Stimulated activated CD8-positive, alpha-beta memory T cell treated with anti-CD3 and anti-CD28 coated beads, Interleukin-4, amount 100 ng/mL, for 24 hours (primary cell): ENCODE data around the gene BCL2L1.
"Not testable (repeated sequence)": the region's sequence is repeated elsewhere in the genome, so short reads cannot be mapped to it uniquely, and the experiment has no call there.

Source experiments
- DNase-seq: peaks from one replicate; pipeline ENCODE4 v3.0.0-alpha.2; 2020; ENCODE audit warnings: low read depth

BCL2L1 gene

GRCh38 chr20:31722257-31723068, at the start of gene BCL2L1:
TSS of gene BCL2L1 (minus strand) at chr20:31722868. CDS start at chr20:31722218, 650 bp downstream.
- peak; percentile 78 for DNase-seq

GRCh38 chr20:31770243-31770642, 47.6 kb upstream of the BCL2L1 start:
- DNase-seq = no peak

- no peak for DNase-seq
Measured at GRCh38 chr20:31769681-31770080, 47.0 kb upstream of the BCL2L1 start.

GRCh38 chr20:31767805-31768204, 45.1 kb upstream of the BCL2L1 start:
- no peak for DNase-seq

GRCh38 chr20:31764641-31765305, 42.1 kb upstream of the BCL2L1 start:
- no peak for DNase-seq

- no peak for DNase-seq
Measured at GRCh38 chr20:31760519-31761240, 38.0 kb upstream of the BCL2L1 start.

- DNase-seq = no peak
Measured at GRCh38 chr20:31759836-31760518, 37.3 kb upstream of the BCL2L1 start.

GRCh38 chr20:31758991-31759390, 36.3 kb upstream of the BCL2L1 start:
- no peak for DNase-seq

GRCh38 chr20:31758521-31758920, 35.9 kb upstream of the BCL2L1 start:
- no peak for DNase-seq

- no peak for DNase-seq
Measured at GRCh38 chr20:31757254-31757653, 34.6 kb upstream of the BCL2L1 start.

GRCh38 chr20:31751126-31751525, 28.5 kb upstream of the BCL2L1 start:
- DNase-seq = no peak

- DNase-seq = no peak
Measured at GRCh38 chr20:31749223-31749622, 26.6 kb upstream of the BCL2L1 start.

GRCh38 chr20:31747640-31748039, 25.0 kb upstream of the BCL2L1 start:
- no peak for DNase-seq

GRCh38 chr20:31747028-31747427, 24.4 kb upstream of the BCL2L1 start:
- not testable (repeated sequence) for DNase-seq

- no peak for DNase-seq
Measured at GRCh38 chr20:31746068-31746878, 23.6 kb upstream of the BCL2L1 start.

GRCh38 chr20:31740656-31741323, 18.1 kb upstream of the BCL2L1 start:
- DNase-seq = no peak

- no peak for DNase-seq
Measured at GRCh38 chr20:31740208-31740607, 17.5 kb upstream of the BCL2L1 start.

- no peak for DNase-seq
Measured at GRCh38 chr20:31739550-31739977, 16.9 kb upstream of the BCL2L1 start.

GRCh38 chr20:31738729-31739549, 16.3 kb upstream of the BCL2L1 start, which contains the start of gene TPX2:
TSS of gene TPX2 (plus strand) at chr20:31739290. CDS start at chr20:31757477, 18,187 bp downstream.
- peak; percentile 79 for DNase-seq

GRCh38 chr20:31731321-31731717, 8.7 kb upstream of the BCL2L1 start:
- DNase-seq = no peak
